ENCODE data around the gene NAA80. TPM values are rescaled to one million over a fixed set of nuclear protein-coding genes. Genes with fewer than 3 reads are reported as not detected.
"Not testable (repeated sequence)": the region's sequence is repeated elsewhere in the genome, so short reads cannot be mapped to it uniquely, and the experiment has no call there.

Gene NAA80
- total RNA-seq, 6 experiments from 2014 or later: 2.5 to 6.2 (median 3.5) TPM

DNA sequence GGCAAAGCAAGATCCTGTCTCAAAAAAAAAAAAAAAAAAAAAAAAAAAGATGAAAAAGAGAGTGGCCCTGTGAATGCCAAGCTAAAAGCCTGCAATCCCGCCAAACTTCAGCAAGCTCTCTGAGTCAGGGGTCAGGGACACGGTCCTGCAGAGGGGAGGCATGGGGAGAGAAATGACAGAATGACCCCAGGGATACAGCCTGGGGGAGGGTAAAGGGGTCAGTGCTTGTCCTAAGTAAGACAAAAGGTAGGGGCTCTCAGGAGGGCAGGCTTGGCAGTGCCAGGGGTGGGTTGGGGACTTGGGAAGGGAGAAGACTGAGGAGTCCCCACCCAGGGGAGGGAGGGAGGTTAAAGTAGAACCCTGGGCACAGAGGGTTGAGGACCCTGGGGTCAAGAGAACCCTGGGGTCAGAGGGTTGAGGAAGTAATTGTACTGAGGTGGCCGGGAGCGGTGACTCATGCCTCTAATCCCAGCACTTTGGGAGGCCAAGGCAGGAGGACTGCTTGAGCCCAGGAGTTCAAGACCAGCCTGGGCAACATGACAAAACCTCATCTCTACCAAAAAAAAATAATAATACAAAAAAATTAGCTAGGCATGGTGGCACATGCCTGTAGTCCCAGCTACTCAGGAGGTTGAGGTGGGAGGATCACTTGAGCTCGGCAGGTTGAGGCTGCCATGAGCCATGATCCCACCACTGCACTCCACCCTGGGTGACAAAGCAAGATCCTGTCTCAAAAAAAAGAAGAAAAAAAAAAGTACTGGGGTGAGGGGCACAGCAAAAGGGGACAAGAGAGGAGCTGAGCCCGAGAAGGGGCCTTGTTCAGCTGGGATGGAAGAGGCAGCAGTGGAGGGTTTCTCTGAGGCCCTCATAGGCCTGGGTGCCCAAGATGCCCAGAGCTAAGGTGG is 35.5 kb downstream of the NAA80 start:
- H3K4me1 ChIP-seq: peaks cover 0 to 21% (median 0%) of the 10 kb centered on the region in 4 donors
- H3K9me3 ChIP-seq: no peaks in the 10 kb centered on the region

GRCh38 chr3:50262778-50263177 is 36.4 kb downstream of the NAA80 start:
- ATAC-seq: no peak
- peaks cover 0 to 19% (median 0%) of the 10 kb centered on the region in 4 donors for H3K4me1 ChIP-seq

More for the DNA sequence above, 35.5 kb downstream of the NAA80 start:
- no peak overlapping the region for H3K27ac ChIP-seq
- intact Hi-C loops (cut with DNase I): loop anchor here in 1 of 2 donors (10.0 kb wide), 1 partner anchor 139 kb away; no protein-coding TSS in a partner anchor
- H3K36me3 ChIP-seq: no peaks in the 10 kb centered on the region
- H3K4me3 ChIP-seq: no peak overlapping the region
- DNase-seq: no peak
- no peak for ATAC-seq
- no peaks in the 10 kb centered on the region for H3K27me3 ChIP-seq
- TF ChIP-seq, protein P1, sequence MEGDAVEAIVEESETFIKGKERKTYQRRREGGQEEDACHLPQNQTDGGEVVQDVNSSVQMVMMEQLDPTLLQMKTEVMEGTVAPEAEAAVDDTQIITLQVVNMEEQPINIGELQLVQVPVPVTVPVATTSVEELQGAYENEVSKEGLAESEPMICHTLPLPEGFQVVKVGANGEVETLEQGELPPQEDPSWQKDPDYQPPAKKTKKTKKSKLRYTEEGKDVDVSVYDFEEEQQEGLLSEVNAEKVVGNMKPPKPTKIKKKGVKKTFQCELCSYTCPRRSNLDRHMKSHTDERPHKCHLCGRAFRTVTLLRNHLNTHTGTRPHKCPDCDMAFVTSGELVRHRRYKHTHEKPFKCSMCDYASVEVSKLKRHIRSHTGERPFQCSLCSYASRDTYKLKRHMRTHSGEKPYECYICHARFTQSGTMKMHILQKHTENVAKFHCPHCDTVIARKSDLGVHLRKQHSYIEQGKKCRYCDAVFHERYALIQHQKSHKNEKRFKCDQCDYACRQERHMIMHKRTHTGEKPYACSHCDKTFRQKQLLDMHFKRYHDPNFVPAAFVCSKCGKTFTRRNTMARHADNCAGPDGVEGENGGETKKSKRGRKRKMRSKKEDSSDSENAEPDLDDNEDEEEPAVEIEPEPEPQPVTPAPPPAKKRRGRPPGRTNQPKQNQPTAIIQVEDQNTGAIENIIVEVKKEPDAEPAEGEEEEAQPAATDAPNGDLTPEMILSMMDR (IDR thresholded peaks at IDR 0.05): no peak
- WGBS (ENCODE audit: insufficient coverage, low coverage, low lambda C conversion rate, missing lambda C conversion rate): 65% methylated on average over 6 of the region's 6 CpGs

GRCh38 chr3:50262200-50262599 is 37.0 kb downstream of the NAA80 start:
- DNase-seq, H3K27ac ChIP-seq, H3K27me3 ChIP-seq, ATAC-seq, H3K9me3 ChIP-seq, H3K4me3 ChIP-seq: not testable (repeated sequence)
- intact Hi-C loops (cut with DNase I): loop anchor here in 1 of 2 donors (10.0 kb wide), 1 partner anchor 137 kb away; no protein-coding TSS in a partner anchor
- Histone ChIP-seq H3K4me1 (peaks cover 0 to 16% (median 0%) of the 10 kb centered on the region in 4 donors), H3K36me3 (peaks cover 0 to 11% (median 7%) of the 10 kb centered on the region in 4 donors)
- 94% methylated on average over 2 of the region's 4 CpGs for WGBS (ENCODE audit: insufficient coverage, low coverage, low lambda C conversion rate, missing lambda C conversion rate)

More at GRCh38 chr3:50262778-50263177, 36.4 kb downstream of the NAA80 start:
- DNase-seq: no peak
- no peak for TF ChIP-seq POLR2A (IDR thresholded peaks at IDR 0.05)
- TF ChIP-seq, protein P1 (IDR thresholded peaks at IDR 0.05): no peak
- Histone ChIP-seq H3K36me3 (peaks cover 0 to 5% (median 2%) of the 10 kb centered on the region in 4 donors), H3K4me3 (no peak overlapping the region), H3K27me3 (no peaks in the 10 kb centered on the region), H3K9me3 (no peaks in the 10 kb centered on the region), H3K27ac (no peak overlapping the region)
- intact Hi-C loops (cut with DNase I): loop anchor here in 1 of 2 donors (10.0 kb wide), 1 partner anchor 138 kb away; no protein-coding TSS in a partner anchor
- 85% methylated on average over 4 of the region's 7 CpGs for WGBS (ENCODE audit: insufficient coverage, low coverage, low lambda C conversion rate, missing lambda C conversion rate)

GRCh38 chr3:50261505-50261904 is 37.7 kb downstream of the NAA80 start:
- H3K27me3 ChIP-seq: no peaks in the 10 kb centered on the region
- intact Hi-C loops (cut with DNase I): loop anchor here in 1 of 2 donors (10.0 kb wide), 1 partner anchor 137 kb away; no protein-coding TSS in a partner anchor
- TF ChIP-seq POLR2A (IDR thresholded peaks at IDR 0.05): no peak
- TF ChIP-seq, protein P1 (IDR thresholded peaks at IDR 0.05): no peak
- ATAC-seq: no peak
- H3K27ac ChIP-seq: no peak overlapping the region
- H3K4me1 ChIP-seq: peaks cover 0 to 10% (median 0%) of the 10 kb centered on the region in 4 donors
- no CpG with 5 or more reads among the region's 2 CpGs for WGBS (ENCODE audit: insufficient coverage, low coverage, low lambda C conversion rate, missing lambda C conversion rate)
- no peak for DNase-seq
- peaks cover 0 to 18% (median 13%) of the 10 kb centered on the region in 4 donors for H3K36me3 ChIP-seq
- no peak overlapping the region for H3K4me3 ChIP-seq
- no peaks in the 10 kb centered on the region for H3K9me3 ChIP-seq
